GM12864 (cell line): ENCODE data around the gene FOXF2.
A peak's percentile ranks its signal among the peaks of the same experiment; 100 is the strongest.
"Not testable (repeated sequence)": the region's sequence is repeated elsewhere in the genome, so short reads cannot be mapped to it uniquely, and the experiment has no call there.

Experiments
- DNase-seq: peaks from one replicate; pipeline ENCODE4 v3.0.0-alpha.2; 2011; ENCODE audit warnings: low read depth
- H3K4me3 ChIP-seq: 2 replicates; pipeline ENCODE4 v1.5.1; 2011; ENCODE audit warnings: mild to moderate bottlenecking, low read depth, low read length, control low read depth
- CTCF ChIP-seq: IDR thresholded peaks from 2 replicates; pipeline ENCODE4 v1.5.1; 2011; ENCODE audit warnings: low read depth, mild to moderate bottlenecking, moderate library complexity, low read length, control low read depth, inconsistent platforms; ENCODE audit errors: missing control alignments

Gene FOXF2

GRCh38 chr6:1351381-1352008, 37.9 kb upstream of the FOXF2 start:
- TF ChIP-seq CTCF = no peak
- H3K4me3 ChIP-seq = no peak overlapping the region
- no peak for DNase-seq

GRCh38 chr6:1355068-1355467, 34.3 kb upstream of the FOXF2 start:
- DNase-seq, H3K4me3 ChIP-seq: not testable (repeated sequence)

- not testable (repeated sequence) for DNase-seq, H3K4me3 ChIP-seq
These were observed 27.7 kb upstream of the FOXF2 start for GRCh38 chr6:1361717-1362116.

- no peak for DNase-seq
- no peak overlapping the region for H3K4me3 ChIP-seq
- TF ChIP-seq CTCF = no peak
These were observed 26.7 kb upstream of the FOXF2 start for GRCh38 chr6:1362643-1363042.

GRCh38 chr6:1363298-1363697, 26.1 kb upstream of the FOXF2 start:
- H3K4me3 ChIP-seq = no peak overlapping the region
- no peak for DNase-seq
- no peak for TF ChIP-seq CTCF

GRCh38 chr6:1363729-1364572, 25.4 kb upstream of the FOXF2 start:
- peak; percentile 4 for TF ChIP-seq CTCF
- no peak overlapping the region for H3K4me3 ChIP-seq
- DNase-seq = no peak

GRCh38 chr6:1364791-1365190, 24.6 kb upstream of the FOXF2 start:
- TF ChIP-seq CTCF = no peak
- no peak overlapping the region for H3K4me3 ChIP-seq
- DNase-seq = no peak

GRCh38 chr6:1365686-1366085, 23.7 kb upstream of the FOXF2 start:
- TF ChIP-seq CTCF = no peak
- no peak for DNase-seq
- no peak overlapping the region for H3K4me3 ChIP-seq
